ENCODE data around the gene GTF2F2. TPM values are rescaled to one million over a fixed set of nuclear protein-coding genes. Genes with fewer than 3 reads are reported as not detected.

Gene GTF2F2
- total and polyA plus RNA-seq, 9 of the 15 experiments (the other 6 are each of a cell fraction or from before 2014, with no cell fraction given): 19.7 to 44.8 (median 32.4) TPM

DNA sequence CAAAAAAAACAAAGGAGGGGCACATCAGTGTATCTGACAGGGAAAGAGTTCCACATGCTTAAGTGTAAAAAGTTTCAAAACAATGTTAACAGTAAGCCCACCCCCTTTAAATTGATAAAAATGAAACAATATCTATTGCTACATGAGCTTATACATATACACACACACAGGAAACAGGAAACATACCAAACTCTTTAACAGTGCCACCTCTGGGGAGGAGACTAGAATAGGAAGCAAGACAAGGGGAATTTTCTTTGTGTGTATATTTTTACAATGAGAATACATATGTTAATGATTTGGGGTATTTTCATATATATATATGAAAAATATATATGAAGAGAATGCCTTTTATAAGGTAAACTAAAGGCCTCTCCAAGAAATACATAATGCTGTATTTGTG, 175.9 kb downstream of the GTF2F2 start (continued):
- TF ChIP-seq, protein P1, sequence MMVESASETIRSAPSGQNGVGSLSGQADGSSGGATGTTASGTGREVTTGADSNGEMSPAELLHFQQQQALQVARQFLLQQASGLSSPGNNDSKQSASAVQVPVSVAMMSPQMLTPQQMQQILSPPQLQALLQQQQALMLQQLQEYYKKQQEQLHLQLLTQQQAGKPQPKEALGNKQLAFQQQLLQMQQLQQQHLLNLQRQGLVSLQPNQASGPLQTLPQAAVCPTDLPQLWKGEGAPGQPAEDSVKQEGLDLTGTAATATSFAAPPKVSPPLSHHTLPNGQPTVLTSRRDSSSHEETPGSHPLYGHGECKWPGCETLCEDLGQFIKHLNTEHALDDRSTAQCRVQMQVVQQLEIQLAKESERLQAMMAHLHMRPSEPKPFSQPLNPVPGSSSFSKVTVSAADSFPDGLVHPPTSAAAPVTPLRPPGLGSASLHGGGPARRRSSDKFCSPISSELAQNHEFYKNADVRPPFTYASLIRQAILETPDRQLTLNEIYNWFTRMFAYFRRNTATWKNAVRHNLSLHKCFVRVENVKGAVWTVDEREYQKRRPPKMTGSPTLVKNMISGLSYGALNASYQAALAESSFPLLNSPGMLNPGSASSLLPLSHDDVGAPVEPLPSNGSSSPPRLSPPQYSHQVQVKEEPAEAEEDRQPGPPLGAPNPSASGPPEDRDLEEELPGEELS (CRISPR knock-in tag; IDR thresholded peaks at IDR 0.05; ENCODE audit: borderline replicate concordance): no peak
- TF ChIP-seq RAD21 (CRISPR knock-in tag; conservative IDR thresholded peaks at IDR 0.05 in 1 of 2, IDR thresholded peaks at IDR 0.05 in 1 of 2) (no peak), ZNF41 (CRISPR knock-in tag; conservative IDR thresholded peaks at IDR 0.05) (no peak), BDP1 (IDR thresholded peaks at IDR 0.05; ENCODE audit: insufficient read depth, insufficient read length) (no peak), TBP (optimal IDR thresholded peaks at IDR 0.05; ENCODE audit: low read depth, low read length) (no peak), ELF4 (CRISPR knock-in tag; IDR thresholded peaks at IDR 0.05) (no peak)

DNA sequence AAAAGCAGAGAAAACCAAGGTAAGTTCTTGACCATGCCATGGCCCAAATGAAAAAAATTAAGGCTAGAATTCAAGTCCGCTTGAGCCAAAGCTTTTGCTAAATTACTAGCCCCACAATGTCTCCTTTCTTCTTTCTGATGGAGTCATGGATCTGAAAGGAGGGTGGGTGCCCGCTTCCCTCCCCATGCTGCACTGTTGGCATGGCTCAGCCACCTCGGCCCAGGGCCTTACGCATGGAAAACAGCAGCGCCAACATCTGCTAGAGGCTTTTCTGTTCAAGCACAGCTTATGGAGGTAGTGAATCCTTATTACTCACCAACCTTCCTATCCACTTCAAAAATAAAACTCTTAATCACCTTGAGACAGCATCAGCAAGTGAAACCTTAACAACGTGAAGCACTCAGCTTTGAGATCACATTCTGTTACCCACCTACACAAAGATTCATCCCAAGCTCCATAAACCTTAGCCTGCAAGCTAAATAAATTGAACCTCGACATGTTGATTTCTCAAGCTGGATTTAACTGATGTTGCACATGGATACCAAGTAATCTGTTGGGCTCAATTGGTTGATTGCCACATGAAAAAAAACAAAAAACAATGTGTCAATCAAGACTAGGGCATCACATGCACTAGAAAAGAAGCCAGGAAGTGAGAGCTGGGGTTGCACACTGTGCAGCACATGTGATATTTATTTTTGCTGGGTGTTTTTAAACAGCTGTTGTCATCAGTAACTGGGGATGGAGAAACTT, 177.3 kb downstream of the GTF2F2 start:
- no peak for FAIRE-seq
- Histone ChIP-seq H3K27ac (ENCODE audit: extremely low read depth, low read depth, low read length) (no peak overlapping the region), H3K4me1 (replicated peaks in 1 of 2; ENCODE audit: control insufficient read depth in 2 of 2, insufficient read depth in 2 of 2, low read length in 2 of 2) (peaks cover 16 to 18% of the 10 kb centered on the region in 2 experiments; a peak in 4 of 5 replicates), H2AFZ (ENCODE audit: low read depth, low read length) (no peak overlapping the region), H3K27me3 (ENCODE audit: control insufficient read depth in 2 of 2, insufficient read depth in 2 of 2, low read length in 2 of 2) (no peaks in the 10 kb centered on the region), H3K4me2 (ENCODE audit: insufficient read depth, low read length) (no peak overlapping the region), H4K20me1 (replicated peaks; ENCODE audit: control insufficient read depth, insufficient read depth, low read length) (0 out of 2 replicates have a peak, but pooled peaks cover 4% of the 10 kb centered on the region), H3K36me3 (ENCODE audit: control insufficient read depth, insufficient read depth, low read length) (no peaks in the 10 kb centered on the region), H3K9me1 (ENCODE audit: control insufficient read depth, insufficient read depth, low read length) (peaks cover 2% of the 10 kb centered on the region), H3K9me3 (replicated peaks; ENCODE audit: control insufficient read depth, insufficient read depth, low read depth, low read length) (no peaks in the 10 kb centered on the region), H3K4me3 (no peak overlapping the region), H3K79me2 (ENCODE audit: control insufficient read depth, insufficient read depth, low read length) (no peaks in the 10 kb centered on the region), H3K9ac (ENCODE audit: insufficient read depth in 1 of 2, low read depth in 2 of 2, low read length in 2 of 2) (no peak overlapping the region)
- ATAC-seq: no peak
- no peak for DNase-seq (ENCODE audit: extremely low read depth in 1 of 4, low spot score in 3 of 4)
- POLR2A ChIA-PET: interaction anchor here (0.6 to 1.3 kb wide), 4 partner anchors 10 to 106 kb away, joined by 3 to 4 read pairs (median 4); no protein-coding TSS in a partner anchor
- in situ Hi-C loops (cut with MboI) (no loop called here), intact Hi-C loops (cut with micrococcal nuclease) (no loop called here)
- 75% methylated on average over 5 of the region's 7 CpGs for WGBS (ENCODE audit: insufficient coverage, low coverage, missing lambda C conversion rate)
- TF ChIP-seq, protein P2, sequence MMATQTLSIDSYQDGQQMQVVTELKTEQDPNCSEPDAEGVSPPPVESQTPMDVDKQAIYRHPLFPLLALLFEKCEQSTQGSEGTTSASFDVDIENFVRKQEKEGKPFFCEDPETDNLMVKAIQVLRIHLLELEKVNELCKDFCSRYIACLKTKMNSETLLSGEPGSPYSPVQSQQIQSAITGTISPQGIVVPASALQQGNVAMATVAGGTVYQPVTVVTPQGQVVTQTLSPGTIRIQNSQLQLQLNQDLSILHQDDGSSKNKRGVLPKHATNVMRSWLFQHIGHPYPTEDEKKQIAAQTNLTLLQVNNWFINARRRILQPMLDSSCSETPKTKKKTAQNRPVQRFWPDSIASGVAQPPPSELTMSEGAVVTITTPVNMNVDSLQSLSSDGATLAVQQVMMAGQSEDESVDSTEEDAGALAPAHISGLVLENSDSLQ (IDR thresholded peaks at IDR 0.05): peak; percentile 33; the same call in 1 of the 2 replicates
- TF ChIP-seq ZNF780A (CRISPR knock-in tag; IDR thresholded peaks at IDR 0.05): no peak
- CTCF ChIA-PET (ENCODE audit: low intra/inter-chr PET ratio): no interaction called here
- no TSS peak for BruUV-seq (replicated peaks)
